NCI-H187 treated with DMSO at 0.1 percent for 48 hours (cell line): ENCODE measurements around the gene RAC3.

Source experiments
- DNase-seq: peaks from one replicate; lab custom pipeline; 2025; lab: John Stamatoyannopoulos, UW

The RAC3 gene

GRCh38 chr17:82056729-82057621 lies 25.5 kb downstream of the RAC3 start:
- no peak for DNase-seq

GRCh38 chr17:82058230-82058854 lies 26.9 kb downstream of the RAC3 start:
- no peak for DNase-seq

DNA sequence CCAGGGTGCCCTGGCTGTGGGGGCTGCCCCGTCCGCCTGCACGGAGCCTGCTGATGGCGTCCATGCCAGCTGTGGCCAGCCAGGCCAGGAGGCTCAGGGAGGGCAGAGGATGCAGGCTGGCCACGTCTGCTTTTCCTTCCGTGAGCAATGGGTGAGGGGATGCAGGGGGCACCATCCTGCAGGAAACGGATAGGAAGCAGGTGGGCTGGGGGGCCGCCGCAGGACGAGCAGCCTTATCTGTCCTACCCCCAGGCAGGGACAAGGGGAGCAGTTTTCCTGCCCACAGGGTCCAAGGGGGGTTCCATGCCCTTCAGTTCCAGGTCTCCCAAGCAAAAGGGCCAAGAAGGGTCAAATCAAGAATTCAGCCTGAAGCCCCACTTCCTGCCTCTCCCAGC lies 27.4 kb downstream of the RAC3 start:
- DNase-seq = no peak

DNA sequence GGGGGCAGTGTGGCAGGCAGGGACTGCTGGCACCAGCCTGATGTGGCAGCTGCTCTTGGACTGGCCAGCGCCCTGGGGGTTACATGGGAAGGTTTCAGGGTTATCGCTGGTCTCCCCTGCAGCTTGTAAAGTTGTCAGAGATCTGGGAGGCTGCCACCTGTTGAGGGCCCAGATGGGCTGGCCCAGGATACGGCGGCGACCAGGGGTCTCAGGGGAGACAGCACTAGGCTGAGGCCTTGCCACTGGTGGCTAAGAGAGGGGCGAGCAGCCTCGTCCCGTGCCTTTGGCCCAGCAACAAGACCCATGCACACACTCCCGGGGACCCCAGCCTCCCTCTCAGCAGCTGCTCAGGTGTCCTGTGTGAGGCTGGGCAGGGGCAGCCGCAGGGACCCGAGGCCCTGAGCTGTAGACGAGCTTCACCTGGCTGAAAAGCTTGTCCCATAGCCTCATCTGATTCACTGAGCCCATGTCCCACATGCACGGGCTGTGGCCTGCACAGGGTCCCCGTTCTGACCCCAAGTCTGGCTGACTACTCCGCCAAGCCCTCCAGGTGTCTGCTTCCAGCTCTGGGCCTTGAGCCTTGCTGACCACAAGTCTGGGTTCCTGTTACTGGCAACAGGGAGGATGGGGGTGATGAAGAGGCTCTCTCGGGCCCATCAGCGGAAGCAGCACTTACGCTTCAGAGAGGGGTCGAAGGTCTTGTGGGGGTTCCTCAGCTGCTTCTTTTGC lies 28.0 kb downstream of the RAC3 start:
- DNase-seq = no peak

GRCh38 chr17:82060001-82060380 lies 28.5 kb downstream of the RAC3 start:
- no peak for DNase-seq

- no peak for DNase-seq
These were observed 29.1 kb downstream of the RAC3 start for GRCh38 chr17:82060614-82061013.

DNA sequence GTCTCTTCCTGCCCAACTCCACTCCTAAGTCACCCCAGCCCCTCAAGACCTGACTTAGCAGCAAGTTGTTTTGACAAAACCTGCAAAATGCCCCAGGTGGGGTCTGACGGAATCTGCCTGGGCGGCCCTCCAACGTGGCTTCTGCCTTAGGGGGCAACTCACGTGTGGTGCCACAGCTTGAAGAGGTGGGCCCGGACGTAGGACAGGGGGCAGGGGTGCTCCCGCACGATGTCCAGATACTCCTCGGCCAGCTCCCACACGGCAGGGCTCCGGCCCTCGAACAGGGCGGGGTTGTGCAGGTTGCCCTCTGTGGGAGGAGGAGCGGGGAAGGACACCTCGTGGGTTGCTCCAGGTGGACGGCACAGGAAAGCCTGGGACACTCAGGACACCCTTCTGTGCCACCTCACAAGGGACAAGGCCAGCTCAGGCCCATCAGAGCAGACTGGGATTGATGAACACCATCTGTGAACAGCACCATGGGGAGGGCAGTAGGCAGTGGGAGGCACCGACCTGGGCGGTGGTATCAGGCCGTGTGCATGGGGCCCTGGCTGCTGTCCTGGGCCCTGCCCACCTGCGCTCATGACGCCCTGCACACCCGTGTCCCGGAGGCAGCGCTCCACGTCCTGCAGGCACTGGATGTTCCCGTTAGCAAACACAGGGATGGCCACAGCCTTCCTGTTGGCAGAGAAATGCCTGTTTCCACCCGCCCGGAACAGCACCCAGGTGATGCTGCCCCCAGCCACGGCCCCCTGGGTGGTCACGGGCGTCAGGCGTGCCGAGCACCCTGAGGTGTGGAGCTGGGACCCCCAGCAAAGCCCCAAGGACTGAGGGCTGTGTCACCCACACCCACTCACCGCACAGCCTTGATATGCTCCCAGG lies 29.8 kb downstream of the RAC3 start:
- no peak for DNase-seq

DNA sequence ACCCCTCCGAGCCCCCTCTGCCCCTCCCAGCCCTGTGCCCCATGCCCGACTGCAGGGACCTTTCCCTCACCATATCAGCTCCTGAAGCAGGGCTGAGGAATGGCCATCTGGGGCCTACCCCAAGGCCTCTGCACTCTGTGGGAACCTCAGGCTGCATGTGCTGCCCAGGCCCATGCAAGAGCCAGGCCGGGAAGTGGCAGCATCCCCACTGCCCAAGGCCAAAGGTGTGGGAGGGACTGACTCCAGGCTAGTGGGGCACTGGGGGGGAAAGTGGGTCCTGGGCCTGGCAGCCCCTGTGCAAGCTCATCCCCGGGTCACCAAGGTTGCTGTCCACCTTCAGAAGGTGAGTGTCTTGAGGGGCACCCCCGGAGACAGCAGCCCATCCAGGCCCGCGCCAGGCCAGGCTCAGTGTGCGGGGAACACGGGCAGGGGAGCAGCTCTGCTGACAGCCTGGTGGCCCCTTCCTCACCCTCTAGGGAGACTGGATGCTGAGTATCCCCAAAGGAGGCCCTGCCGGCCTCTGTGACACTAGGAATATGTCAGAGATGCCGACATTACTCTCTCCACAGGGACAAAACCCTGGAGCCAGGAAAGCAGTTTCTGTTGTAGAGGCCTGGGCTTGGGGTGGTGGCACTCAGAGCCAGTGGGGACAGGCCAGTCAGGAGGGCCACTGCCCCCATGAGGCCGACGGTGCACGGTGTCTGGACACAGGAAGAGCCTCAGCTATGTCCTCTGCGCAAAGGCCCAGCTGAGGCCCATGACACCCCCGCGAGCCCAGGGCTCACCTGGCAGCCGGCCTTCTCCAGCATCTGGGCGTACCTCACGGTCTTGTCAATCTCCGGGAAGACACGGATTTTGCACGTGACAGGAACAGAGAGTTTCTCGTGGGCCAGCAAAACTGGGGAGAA lies 30.9 kb downstream of the RAC3 start:
- DNase-seq = no peak

- DNase-seq = no peak
These were observed 31.5 kb downstream of the RAC3 start for GRCh38 chr17:82062984-82063368.

- no peak for DNase-seq
These were observed 32.2 kb downstream of the RAC3 start for GRCh38 chr17:82063424-82064415.

- no peak for DNase-seq
These were observed 33.1 kb downstream of the RAC3 start for GRCh38 chr17:82064433-82065192.

DNA sequence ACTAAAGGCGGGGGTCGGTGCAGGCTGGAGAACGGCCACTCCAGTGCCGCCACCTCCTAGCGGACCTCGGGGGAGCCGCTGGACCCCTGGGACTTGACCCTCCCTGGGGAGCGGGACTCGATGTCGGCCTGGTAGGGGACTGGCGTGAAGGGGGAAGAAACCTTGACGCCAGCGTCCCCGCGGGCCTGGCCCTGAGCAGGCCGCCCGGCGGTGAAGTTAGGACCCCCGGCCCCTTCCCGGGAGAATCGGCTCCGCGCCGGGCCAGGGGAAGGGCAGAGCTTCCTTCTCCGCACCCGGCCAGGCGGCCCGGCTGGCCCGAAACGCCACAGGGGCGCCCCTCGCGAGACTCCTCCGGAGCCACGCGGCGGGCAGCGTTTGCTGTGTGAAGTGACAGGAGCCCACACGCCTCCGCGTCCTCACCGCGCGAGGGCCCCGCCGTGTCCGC lies 33.7 kb downstream of the RAC3 start:
- no peak for DNase-seq

- DNase-seq = no peak
These were observed 34.3 kb downstream of the RAC3 start, which contains the start of gene DUS1L for GRCh38 chr17:82065638-82066303. Gene DUS1L, minus strand, starts transcription at chr17:82065804. Its CDS starts 745 bp downstream, at chr17:82065059.

DNA sequence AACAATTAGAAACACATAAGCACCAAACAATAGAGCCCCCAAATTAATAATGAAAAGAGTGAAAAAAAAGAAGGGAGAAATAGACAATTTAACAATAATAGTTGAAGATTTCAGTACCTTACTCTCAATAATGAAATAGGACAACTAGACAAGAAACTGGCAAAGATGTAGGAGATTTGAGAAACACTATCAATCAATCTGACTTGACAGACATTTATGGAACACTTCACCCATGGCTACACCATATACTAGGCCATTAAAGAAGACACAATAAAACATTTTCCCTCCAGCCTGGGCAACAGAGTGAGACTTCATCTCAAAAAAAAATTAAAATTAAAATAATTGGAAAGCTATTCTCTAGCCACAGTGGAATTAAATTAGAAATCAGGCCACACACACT lies 39.1 kb downstream of the RAC3 start:
- DNase-seq = no peak

GRCh38 chr17:82072827-82073226 lies 41.3 kb downstream of the RAC3 start:
- no peak for DNase-seq

GRCh38 chr17:82073446-82073845 lies 42.0 kb downstream of the RAC3 start:
- no peak for DNase-seq

- DNase-seq = no peak
These were observed 44.7 kb downstream of the RAC3 start for GRCh38 chr17:82076018-82076784.
